Tibial nerve (tissue), 4 donors: ENCODE data around the gene GLT8D2. TPM values are rescaled to one million over a fixed set of nuclear protein-coding genes. Genes with fewer than 3 reads are reported as not detected.

Experiments
- DNase-seq, 2 donors: peaks; one replicate each; pipeline ENCODE4 v3.0.0-alpha.2; 2019; ENCODE audit warnings: low spot score in 2 of 2
- H3K27ac ChIP-seq, 4 donors: fragments of 200-600 bp; sonication (generic) in 3 of 4; one replicate each; pipeline ENCODE4 v1.5.1; 2017 to 2019; ENCODE audit warnings: mild to moderate bottlenecking in 1 of 4
- H3K27me3 ChIP-seq, 2 donors: fragments of 200-600 bp; sonication (generic) in 1 of 2; one replicate each; pipeline versions ENCODE4 v1.5.1 to v1.6.0; 2017 to 2019
- H3K36me3 ChIP-seq, 3 donors: fragments of 200-600 bp; sonication (generic); one replicate each; pipeline ENCODE4 v1.5.1; 2018 to 2019
- H3K4me1 ChIP-seq, 4 donors: fragments of 200-600 bp; sonication (generic) in 3 of 4; one replicate each; pipeline ENCODE4 v1.5.1; 2017 to 2019
- H3K4me3 ChIP-seq, 4 donors: fragments of 200-600 bp; sonication (generic) in 3 of 4; one replicate each; pipeline ENCODE4 v1.5.1; 2017 to 2019; ENCODE audit warnings: mild to moderate bottlenecking in 1 of 4, moderate library complexity in 1 of 4
- H3K9me3 ChIP-seq, 4 donors: fragments of 200-600 bp; sonication (generic) in 3 of 4; one replicate each; pipeline ENCODE4 v1.5.1; 2017 to 2019
- EP300 ChIP-seq, 2 donors: sonication (generic); formaldehyde crosslinking; IDR thresholded peaks; one replicate each; pipeline ENCODE4 v1.6.1; 2017; ENCODE audit warnings: antibody characterized with exemption in 2 of 2, mild to moderate bottlenecking in 1 of 2
- POLR2A ChIP-seq, 2 donors: fragments of 450-650 bp; IDR thresholded peaks; one replicate each; pipeline ENCODE4 v1.6.1; 2017; ENCODE audit warnings: antibody characterized with exemption in 2 of 2, mild to moderate bottlenecking in 2 of 2, moderate library complexity in 2 of 2
- WGBS, 2 donors: methylation state at CpG; one replicate each; pipeline ENCODE4 v1.1.5; 2018; 5-methylcytosine and 5-hydroxymethylcytosine counted together
- total RNA-seq, 4 donors: library from RNA; depleted of rRNA; stranded (reverse); fragments of >200 nt; gene quantifications; one replicate each; pipeline ENCODE4 v1.1.0, GENCODE V29; 2016
- TF ChIP-seq, protein P1 (sequence below), 5 experiments: fragments of 200-600 bp in 3 of 5; fragments of 450-650 bp in 2 of 5; sonication (generic) in 3 of 5; IDR thresholded peaks; one replicate each; pipeline ENCODE4 v1.5.1; 2016 to 2019; ENCODE audit warnings: antibody characterized with exemption in 5 of 5, mild to moderate bottlenecking in 3 of 5, moderate library complexity in 2 of 5

GLT8D2 gene, protein sequence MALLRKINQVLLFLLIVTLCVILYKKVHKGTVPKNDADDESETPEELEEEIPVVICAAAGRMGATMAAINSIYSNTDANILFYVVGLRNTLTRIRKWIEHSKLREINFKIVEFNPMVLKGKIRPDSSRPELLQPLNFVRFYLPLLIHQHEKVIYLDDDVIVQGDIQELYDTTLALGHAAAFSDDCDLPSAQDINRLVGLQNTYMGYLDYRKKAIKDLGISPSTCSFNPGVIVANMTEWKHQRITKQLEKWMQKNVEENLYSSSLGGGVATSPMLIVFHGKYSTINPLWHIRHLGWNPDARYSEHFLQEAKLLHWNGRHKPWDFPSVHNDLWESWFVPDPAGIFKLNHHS
- total RNA-seq: 10 to 100 TPM; 19.8 to 32.9 (median 26.4) TPM

DNA sequence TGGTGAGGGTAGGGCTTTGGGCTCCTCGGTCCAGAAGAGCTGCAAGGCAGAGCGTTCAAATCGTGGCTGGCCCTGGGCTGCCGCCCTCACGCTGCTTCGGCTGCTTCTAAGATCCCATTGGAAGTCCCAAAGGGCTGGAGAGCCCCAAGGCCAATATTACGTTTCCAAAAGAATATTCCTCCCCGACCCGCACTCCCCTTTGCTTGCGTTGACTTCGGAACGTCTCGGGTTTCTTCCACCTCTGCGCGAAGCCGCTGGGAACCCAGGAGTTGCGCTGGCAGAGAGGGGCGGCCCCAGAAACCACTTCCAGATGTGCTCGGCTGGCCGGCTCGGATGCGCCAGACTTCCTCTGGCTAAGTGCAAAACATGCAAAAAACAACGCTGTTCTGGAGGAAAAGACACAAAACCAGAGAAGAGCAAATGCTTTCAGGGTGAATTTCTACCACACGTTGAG lies at the start of gene GLT8D2:
Gene GLT8D2 (minus strand): TSS at position 285 of the 454 bp plus-strand sequence. CDS start 30,539 bp downstream, outside the sequence.
- Histone ChIP-seq H3K4me1 (peaks cover 0 to 30% (median 0%) of the 10 kb centered on the region in 4 donors), H3K27ac (peak within 1 kb of the TSS; percentile 29 to 80 (median 58)), H3K4me3 (peak within 1 kb of the TSS; percentile 33 to 61 (median 44)), H3K36me3 (no peaks in the 10 kb centered on the region), H3K27me3 (no peaks in the 10 kb centered on the region), H3K9me3 (no peaks in the 10 kb centered on the region)
- peak; percentile 46 to 56 for DNase-seq
- 1 to 2% methylated on average over 24 of the region's 24 CpGs for WGBS, 2 donors
- TF ChIP-seq POLR2A (IDR thresholded peaks at IDR 0.05): no peak
- TF ChIP-seq, protein P1, sequence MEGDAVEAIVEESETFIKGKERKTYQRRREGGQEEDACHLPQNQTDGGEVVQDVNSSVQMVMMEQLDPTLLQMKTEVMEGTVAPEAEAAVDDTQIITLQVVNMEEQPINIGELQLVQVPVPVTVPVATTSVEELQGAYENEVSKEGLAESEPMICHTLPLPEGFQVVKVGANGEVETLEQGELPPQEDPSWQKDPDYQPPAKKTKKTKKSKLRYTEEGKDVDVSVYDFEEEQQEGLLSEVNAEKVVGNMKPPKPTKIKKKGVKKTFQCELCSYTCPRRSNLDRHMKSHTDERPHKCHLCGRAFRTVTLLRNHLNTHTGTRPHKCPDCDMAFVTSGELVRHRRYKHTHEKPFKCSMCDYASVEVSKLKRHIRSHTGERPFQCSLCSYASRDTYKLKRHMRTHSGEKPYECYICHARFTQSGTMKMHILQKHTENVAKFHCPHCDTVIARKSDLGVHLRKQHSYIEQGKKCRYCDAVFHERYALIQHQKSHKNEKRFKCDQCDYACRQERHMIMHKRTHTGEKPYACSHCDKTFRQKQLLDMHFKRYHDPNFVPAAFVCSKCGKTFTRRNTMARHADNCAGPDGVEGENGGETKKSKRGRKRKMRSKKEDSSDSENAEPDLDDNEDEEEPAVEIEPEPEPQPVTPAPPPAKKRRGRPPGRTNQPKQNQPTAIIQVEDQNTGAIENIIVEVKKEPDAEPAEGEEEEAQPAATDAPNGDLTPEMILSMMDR (IDR thresholded peaks at IDR 0.05): no peak
- TF ChIP-seq EP300 (IDR thresholded peaks at IDR 0.05): peak in 1 of 2 donors; percentile 16

DNA sequence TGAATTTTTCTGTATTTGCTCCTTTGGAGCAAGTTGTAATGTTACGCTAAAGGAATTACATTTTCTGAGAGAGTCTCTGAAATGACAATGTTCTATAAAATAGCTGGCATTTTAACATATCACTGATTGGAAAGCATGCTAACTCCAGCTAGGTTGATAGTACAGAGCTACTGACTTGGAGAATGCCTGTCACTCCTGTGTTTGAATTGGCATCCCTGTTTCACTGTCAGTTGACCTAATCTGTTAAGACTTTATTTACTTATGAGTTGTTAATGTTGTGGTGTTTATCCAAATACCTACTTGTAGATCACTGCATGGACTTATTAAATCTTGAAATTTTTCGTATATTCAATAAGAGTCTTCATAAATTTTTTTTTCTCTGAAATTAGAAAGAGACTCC lies 48.0 kb upstream of the GLT8D2 start:
- DNase-seq: no peak
- peaks cover 0 to 96% (median 8%) of the 10 kb centered on the region in 3 donors for H3K36me3 ChIP-seq
- H3K9me3 ChIP-seq: no peaks in the 10 kb centered on the region
- WGBS, 2 donors: 96 to 99% methylated on average over 2 of the region's 2 CpGs
- H3K4me1 ChIP-seq: no peaks in the 10 kb centered on the region
- no peak overlapping the region for H3K27ac ChIP-seq
- no peak overlapping the region for H3K4me3 ChIP-seq
- no peak for TF ChIP-seq EP300 (IDR thresholded peaks at IDR 0.05)
- TF ChIP-seq, protein P1 (IDR thresholded peaks at IDR 0.05): no peak
- TF ChIP-seq POLR2A (IDR thresholded peaks at IDR 0.05): no peak
- H3K27me3 ChIP-seq: no peaks in the 10 kb centered on the region

DNA sequence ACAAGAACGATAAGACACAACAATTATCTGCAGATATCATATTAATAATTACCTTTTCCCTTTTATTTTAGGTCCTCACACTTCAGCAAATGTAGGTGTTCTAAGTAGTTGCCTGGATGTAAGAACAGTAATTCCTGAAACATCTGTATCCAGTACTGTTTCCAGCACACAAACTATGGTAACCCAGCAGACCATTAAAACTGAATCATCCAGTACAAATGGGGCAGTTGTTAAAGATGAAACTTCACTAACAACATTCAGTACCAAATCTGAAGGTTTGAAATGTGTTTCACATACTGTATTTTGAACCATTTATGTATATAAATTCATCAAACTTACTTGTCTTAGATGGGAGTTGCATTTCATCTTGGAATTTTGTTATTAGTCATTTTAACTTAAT lies 45.3 kb upstream of the GLT8D2 start:
- Histone ChIP-seq H3K9me3 (no peaks in the 10 kb centered on the region), H3K27ac (no peak overlapping the region), H3K4me1 (no peaks in the 10 kb centered on the region), H3K27me3 (no peaks in the 10 kb centered on the region), H3K36me3 (peaks cover 0 to 90% (median 15%) of the 10 kb centered on the region in 3 donors), H3K4me3 (no peak overlapping the region)
- no peak for DNase-seq
- TF ChIP-seq POLR2A (IDR thresholded peaks at IDR 0.05) (no peak), EP300 (IDR thresholded peaks at IDR 0.05) (no peak)
- TF ChIP-seq, protein P1 (IDR thresholded peaks at IDR 0.05): no peak
- 87 to 89% methylated on average over 1 of the region's 1 CpG for WGBS, 2 donors

DNA sequence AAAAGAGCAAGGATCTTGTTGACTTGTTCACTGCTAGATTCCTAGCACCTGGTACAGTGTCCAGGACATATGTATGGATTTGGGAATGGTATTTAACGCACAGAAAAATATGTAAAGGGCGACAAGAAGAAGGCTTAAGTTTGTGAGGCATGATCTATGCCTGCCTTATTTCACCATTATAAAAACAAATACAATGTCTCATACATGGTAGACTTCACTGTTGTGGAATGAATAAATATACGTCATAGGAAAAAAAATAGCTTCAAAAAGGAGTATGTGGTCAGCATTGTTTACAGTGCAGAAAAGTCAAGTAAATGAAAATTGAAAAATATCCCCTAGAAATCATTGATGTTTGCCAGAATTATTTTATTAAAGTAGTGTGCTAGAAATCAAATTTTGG lies 44.3 kb upstream of the GLT8D2 start:
- DNase-seq: no peak
- H3K36me3 ChIP-seq: peaks cover 0 to 90% (median 14%) of the 10 kb centered on the region in 3 donors
- no peak overlapping the region for H3K27ac ChIP-seq
- TF ChIP-seq, protein P1 (IDR thresholded peaks at IDR 0.05): no peak
- TF ChIP-seq POLR2A (IDR thresholded peaks at IDR 0.05) (no peak), EP300 (IDR thresholded peaks at IDR 0.05) (no peak)
- H3K9me3 ChIP-seq: no peaks in the 10 kb centered on the region
- no peaks in the 10 kb centered on the region for H3K27me3 ChIP-seq
- H3K4me3 ChIP-seq: no peak overlapping the region
- H3K4me1 ChIP-seq: no peaks in the 10 kb centered on the region
- WGBS, 2 donors: 88 to 91% methylated on average over 3 of the region's 3 CpGs

DNA sequence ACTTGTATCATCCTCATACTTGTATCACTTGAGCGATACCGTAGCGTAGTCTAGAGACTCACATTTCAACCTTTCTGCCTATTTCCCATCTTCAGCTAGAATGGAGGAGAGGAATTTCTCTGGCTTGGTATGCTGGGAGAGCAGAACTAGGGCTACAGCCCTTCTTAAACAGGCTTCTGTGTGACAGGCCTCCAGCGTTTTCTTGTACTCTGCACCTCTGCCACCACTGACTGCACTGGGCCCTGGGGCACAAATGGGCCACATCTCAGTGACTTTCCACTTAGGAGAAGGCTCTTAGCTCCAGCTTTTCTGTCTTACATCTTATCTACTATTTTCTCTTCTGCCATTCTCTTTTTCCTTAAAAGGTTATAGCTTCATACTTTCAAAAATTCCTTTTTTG lies 41.1 kb upstream of the GLT8D2 start:
- H3K27me3 ChIP-seq: no peaks in the 10 kb centered on the region
- peaks cover 0 to 90% (median 7%) of the 10 kb centered on the region in 3 donors for H3K36me3 ChIP-seq
- H3K4me3 ChIP-seq: no peak overlapping the region
- no peaks in the 10 kb centered on the region for H3K9me3 ChIP-seq
- 79 to 86% methylated on average over 4 of the region's 4 CpGs for WGBS, 2 donors
- no peaks in the 10 kb centered on the region for H3K4me1 ChIP-seq
- no peak for DNase-seq
- no peak for TF ChIP-seq POLR2A (IDR thresholded peaks at IDR 0.05)
- TF ChIP-seq EP300 (IDR thresholded peaks at IDR 0.05): no peak
- TF ChIP-seq, protein P1 (IDR thresholded peaks at IDR 0.05): no peak
- H3K27ac ChIP-seq: no peak overlapping the region
